KOPT-K1 (cell line): ENCODE data around the gene WNT10A.
"Not testable (repeated sequence)": the region's sequence is repeated elsewhere in the genome, so short reads cannot be mapped to it uniquely, and the experiment has no call there.

Experiments
- H3K27ac ChIP-seq: fragments of 200-600 bp; sonication (generic); 2 replicates; pipeline ENCODE4 v1.5.1; 2016; ENCODE audit warnings: antibody characterized with exemption, mild to moderate bottlenecking, low read depth, low read length; ENCODE audit not compliant: poor library complexity, severe bottlenecking
- H3K36me3 ChIP-seq: fragments of 200-600 bp; sonication (generic); 2 replicates; pipeline ENCODE4 v1.5.1; 2017; ENCODE audit warnings: antibody characterized with exemption, mild to moderate bottlenecking, low read length, moderate library complexity; ENCODE audit not compliant: insufficient read depth
- H3K9me3 ChIP-seq: fragments of 200-600 bp; sonication (generic); 2 replicates; pipeline ENCODE4 v1.5.1; 2017; ENCODE audit warnings: antibody characterized with exemption, low read length, mild to moderate bottlenecking; ENCODE audit not compliant: insufficient read depth, poor library complexity, severe bottlenecking

WNT10A gene

DNA sequence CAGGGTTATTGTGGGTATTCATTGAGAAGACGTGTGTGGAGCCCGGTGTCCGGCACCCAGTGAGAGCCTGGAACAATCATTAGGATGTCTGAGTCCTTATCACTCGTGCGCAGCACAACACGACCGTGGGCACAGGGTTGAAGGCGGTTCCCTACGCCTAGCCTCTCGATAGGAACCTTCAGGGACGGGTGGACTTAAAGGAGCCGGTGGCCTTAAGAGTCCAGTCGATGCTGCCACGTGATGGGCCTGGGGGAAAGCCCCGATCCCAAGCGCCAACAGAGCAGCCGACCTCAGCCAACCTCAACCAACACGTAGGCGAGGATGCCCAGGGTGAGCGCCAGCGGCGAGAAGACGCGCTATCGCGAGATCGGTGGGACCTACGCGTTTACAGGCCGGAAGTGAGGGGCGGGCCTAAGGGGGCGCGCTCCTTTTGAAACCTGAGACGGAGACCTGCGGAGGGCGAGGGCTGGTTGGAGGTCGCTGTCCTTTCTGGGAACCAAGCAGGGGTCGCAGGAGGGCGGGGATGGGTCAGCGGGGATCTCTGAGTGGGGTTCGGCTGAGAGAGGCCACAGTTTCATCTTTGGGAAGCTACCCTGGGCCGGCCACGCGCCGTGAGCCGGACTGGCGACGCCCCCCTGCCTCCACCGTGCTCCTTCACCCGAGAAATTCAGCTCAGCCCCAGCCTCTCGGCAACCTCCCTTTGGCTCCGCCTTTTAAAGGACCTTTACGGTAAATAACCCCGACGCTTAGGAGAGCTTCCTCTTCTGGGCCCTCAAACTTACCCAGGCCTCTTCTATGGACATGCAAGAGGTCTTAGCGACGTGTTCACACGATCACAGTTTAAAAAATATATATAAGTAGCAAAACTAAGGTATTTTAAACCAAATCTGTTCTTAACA lies 28.3 kb downstream of the WNT10A start:
- Histone ChIP-seq H3K27ac (no peak overlapping the region), H3K9me3 (no peaks in the 10 kb centered on the region)

GRCh38 chr2:218910741-218911140 lies 30.1 kb downstream of the WNT10A start:
- H3K27ac ChIP-seq = no peak overlapping the region
- no peaks in the 10 kb centered on the region for H3K36me3 ChIP-seq
- H3K9me3 ChIP-seq = no peaks in the 10 kb centered on the region

More for the DNA sequence above, 28.3 kb downstream of the WNT10A start:
- no peaks in the 10 kb centered on the region for H3K36me3 ChIP-seq

- H3K27ac ChIP-seq = no peak overlapping the region
These were observed 39.9 kb downstream of the WNT10A start for GRCh38 chr2:218920504-218920903.

DNA sequence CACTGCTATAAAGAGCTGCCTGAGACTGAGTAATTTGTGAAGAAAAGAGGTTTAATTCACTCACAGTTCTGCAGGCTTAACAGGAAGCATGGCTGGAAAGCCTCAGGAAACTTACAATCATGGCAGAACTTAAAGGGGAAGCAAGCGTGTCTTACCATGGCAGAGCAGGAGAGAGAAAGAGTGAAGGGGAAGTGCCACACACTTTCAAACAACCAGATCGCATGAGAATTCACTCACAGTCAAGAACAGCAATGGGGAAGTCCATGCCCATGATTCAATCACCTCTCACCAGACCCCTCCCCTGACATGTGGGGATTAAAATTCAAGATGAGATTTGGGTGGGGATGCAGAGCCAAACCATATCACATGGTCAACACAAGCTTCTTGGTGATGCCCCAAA lies 44.1 kb downstream of the WNT10A start:
- Histone ChIP-seq H3K9me3 (peaks cover 15% of the 10 kb centered on the region), H3K27ac (no peak overlapping the region), H3K36me3 (no peaks in the 10 kb centered on the region)

More at GRCh38 chr2:218920504-218920903, 39.9 kb downstream of the WNT10A start:
- H3K36me3 ChIP-seq = no peaks in the 10 kb centered on the region
- H3K9me3 ChIP-seq = peaks cover 15% of the 10 kb centered on the region

GRCh38 chr2:218925434-218925833 lies 44.8 kb downstream of the WNT10A start:
- no peaks in the 10 kb centered on the region for H3K36me3 ChIP-seq
- no peak overlapping the region for H3K27ac ChIP-seq
- H3K9me3 ChIP-seq = peaks cover 15% of the 10 kb centered on the region

DNA sequence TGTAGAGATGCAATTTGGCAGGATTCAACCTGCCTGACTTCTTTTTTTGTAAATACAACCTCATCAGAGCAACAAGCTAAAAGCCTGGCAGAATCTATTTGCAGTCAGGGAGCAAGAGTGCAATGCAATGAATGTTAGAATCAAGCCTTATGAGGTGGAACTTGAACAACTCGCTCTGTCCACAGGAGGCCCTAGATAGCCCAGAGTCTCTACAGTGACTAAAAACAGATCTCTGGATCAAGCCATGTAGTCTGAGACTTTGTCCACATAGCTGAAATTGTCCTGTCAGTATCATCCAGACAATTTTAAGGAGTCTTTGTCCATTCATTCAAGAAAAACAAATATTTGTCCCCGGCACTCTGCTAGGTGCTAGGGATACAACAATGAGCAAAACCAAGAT lies 46.8 kb downstream of the WNT10A start:
- Histone ChIP-seq H3K36me3 (no peaks in the 10 kb centered on the region), H3K9me3 (peaks cover 14% of the 10 kb centered on the region), H3K27ac (no peak overlapping the region)

DNA sequence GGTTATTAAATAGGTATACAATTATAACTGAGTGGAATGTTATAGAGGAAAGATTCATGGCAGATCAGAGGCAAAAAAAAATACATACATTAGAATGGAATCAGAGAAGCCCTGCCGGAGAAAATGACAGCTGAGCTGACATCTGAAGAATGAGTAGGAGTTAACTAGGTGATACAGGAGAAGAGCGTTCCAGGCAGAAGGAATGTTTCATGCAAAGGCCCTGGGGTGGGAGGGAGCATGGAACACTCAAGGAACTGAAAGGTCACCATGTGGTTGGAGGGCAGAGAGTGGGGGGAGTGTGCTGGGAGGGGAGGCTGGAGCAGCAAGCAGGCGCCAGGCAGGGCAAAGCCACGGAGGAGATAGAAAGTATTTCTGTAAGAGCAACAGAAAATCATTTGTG lies 47.2 kb downstream of the WNT10A start:
- H3K36me3 ChIP-seq = no peaks in the 10 kb centered on the region
- H3K27ac ChIP-seq = no peak overlapping the region
- H3K9me3 ChIP-seq = peaks cover 9% of the 10 kb centered on the region

DNA sequence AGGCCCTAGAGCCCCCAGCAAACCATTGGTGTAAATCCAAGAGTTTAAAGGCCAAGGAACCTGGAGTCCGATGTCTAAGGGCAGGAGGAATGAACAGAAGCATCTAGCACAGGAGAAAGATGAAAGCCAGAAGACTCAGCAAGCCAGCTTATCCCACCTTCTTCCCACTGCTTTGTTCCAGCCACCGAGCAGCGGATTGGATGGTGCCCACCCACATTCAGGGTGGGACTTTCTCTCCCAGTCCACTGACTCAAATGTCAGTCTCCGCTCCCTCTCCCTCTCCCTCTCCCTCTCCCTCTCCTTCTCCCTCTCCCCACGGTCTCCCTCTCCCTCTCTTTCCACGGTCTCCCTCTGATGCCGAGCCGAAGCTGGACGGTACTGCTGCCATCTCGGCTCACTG lies 49.8 kb downstream of the WNT10A start:
- not testable (repeated sequence) for H3K36me3 ChIP-seq, H3K9me3 ChIP-seq, H3K27ac ChIP-seq

DNA sequence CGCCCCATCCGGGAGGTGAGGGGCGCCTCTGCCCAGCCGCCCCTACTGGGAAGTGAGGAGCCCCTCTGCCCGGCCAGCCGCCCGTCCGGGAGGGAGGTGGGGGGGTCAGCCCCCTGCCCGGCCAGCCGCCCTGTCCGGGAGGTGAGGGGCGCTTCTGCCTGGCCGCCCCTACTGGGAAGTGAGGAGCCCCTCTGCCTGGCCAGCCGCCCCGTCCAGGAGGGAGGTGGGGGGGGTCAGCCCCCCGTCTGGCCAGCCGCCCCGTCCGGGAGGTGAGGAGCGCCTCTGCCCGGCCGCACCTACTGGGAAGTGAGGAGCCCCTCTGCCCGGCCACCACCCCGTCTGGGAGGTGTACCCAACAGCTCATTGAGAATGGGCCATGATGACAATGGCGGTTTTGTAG lies 51.1 kb downstream of the WNT10A start:
- not testable (repeated sequence) for H3K9me3 ChIP-seq

More for the DNA sequence above, 51.1 kb downstream of the WNT10A start:
- not testable (repeated sequence) for H3K36me3 ChIP-seq, H3K27ac ChIP-seq
